GM18870 (cell line): ENCODE data around the gene CDK2AP2.
A peak's percentile ranks its signal among the peaks of the same experiment; 100 is the strongest.
"Not testable (repeated sequence)": the region's sequence is repeated elsewhere in the genome, so short reads cannot be mapped to it uniquely, and the experiment has no call there.

ENCODE experiments used
- ATAC-seq: cut with Tn5 transposase; IDR thresholded peaks from one replicate; pipeline ENCODE4 v1.9.1; 2021; ENCODE audit warnings: moderate library complexity; ENCODE audit not compliant: unreplicated experiment

Gene CDK2AP2

GRCh38 chr11:67491276-67492068 is 16.5 kb downstream of the CDK2AP2 start:
- no peak for ATAC-seq

- ATAC-seq, result no peak
Observed at GRCh38 chr11:67490727-67491065, 17.3 kb downstream of the CDK2AP2 start.

GRCh38 chr11:67489885-67490726 is 17.9 kb downstream of the CDK2AP2 start:
- no peak for ATAC-seq

- ATAC-seq, result no peak
Observed at GRCh38 chr11:67489203-67489884, 18.6 kb downstream of the CDK2AP2 start.

GRCh38 chr11:67486481-67487195 is 21.3 kb downstream of the CDK2AP2 start:
- peak; percentile 28 for ATAC-seq

GRCh38 chr11:67485873-67486361 is 22.0 kb downstream of the CDK2AP2 start:
- not testable (repeated sequence) for ATAC-seq

GRCh38 chr11:67484847-67485311 is 23.1 kb downstream of the CDK2AP2 start:
- ATAC-seq, result no peak

- no peak for ATAC-seq
Observed at GRCh38 chr11:67483831-67484665, 23.9 kb downstream of the CDK2AP2 start.

- peak; percentile 75 for ATAC-seq
Observed at GRCh38 chr11:67482827-67483798, 24.8 kb downstream of the CDK2AP2 start, which contains the start of gene AIP. Gene AIP (plus strand): TSS chr11:67483026. CDS start chr11:67483159, 133 bp downstream.

GRCh38 chr11:67482275-67482826 is 25.6 kb downstream of the CDK2AP2 start:
- no peak for ATAC-seq

GRCh38 chr11:67477344-67478050 is 30.5 kb downstream of the CDK2AP2 start:
- ATAC-seq, result not testable (repeated sequence)

- not testable (repeated sequence) for ATAC-seq
Observed at GRCh38 chr11:67476692-67477091, 31.3 kb downstream of the CDK2AP2 start.

GRCh38 chr11:67472882-67473281 is 35.1 kb downstream of the CDK2AP2 start:
- ATAC-seq, result no peak

- no peak for ATAC-seq
Observed at GRCh38 chr11:67470337-67471002, 37.5 kb downstream of the CDK2AP2 start.

- no peak for ATAC-seq
Observed at GRCh38 chr11:67469508-67469811, 38.5 kb downstream of the CDK2AP2 start.

- no peak for ATAC-seq
Observed at GRCh38 chr11:67468759-67469507, 39.0 kb downstream of the CDK2AP2 start, which contains the start of gene TMEM134. Gene TMEM134 (minus strand): TSS chr11:67469251. CDS start chr11:67469192, 59 bp downstream.
